DMS114 treated with DMSO at 0.1 percent for 48 hours (cell line): ENCODE data around the gene ARHGDIB.

Source experiments
- DNase-seq: peaks from one replicate; lab custom pipeline; 2025; ENCODE audit not compliant: unreplicated experiment; lab: John Stamatoyannopoulos, UW

Gene ARHGDIB

GRCh38 chr12:14934511-14934910 is 26.9 kb downstream of the ARHGDIB start:
- no peak for DNase-seq

GRCh38 chr12:14931791-14932560 is 29.4 kb downstream of the ARHGDIB start:
- DNase-seq: no peak

GRCh38 chr12:14931359-14931758 is 30.0 kb downstream of the ARHGDIB start:
- no peak for DNase-seq

- DNase-seq: no peak
These were observed 31.1 kb downstream of the ARHGDIB start for GRCh38 chr12:14930299-14930698.

- DNase-seq: no peak
These were observed 32.5 kb downstream of the ARHGDIB start for GRCh38 chr12:14928931-14929330.

- no peak for DNase-seq
These were observed 34.1 kb downstream of the ARHGDIB start for GRCh38 chr12:14927267-14927666.

- DNase-seq: no peak
These were observed 36.9 kb downstream of the ARHGDIB start for GRCh38 chr12:14924541-14924940.

GRCh38 chr12:14923944-14924343 is 37.5 kb downstream of the ARHGDIB start:
- no peak for DNase-seq

- no peak for DNase-seq
These were observed 40.2 kb downstream of the ARHGDIB start for GRCh38 chr12:14921218-14921617.

GRCh38 chr12:14920475-14921126 is 40.8 kb downstream of the ARHGDIB start:
- no peak for DNase-seq

GRCh38 chr12:14919455-14919854 is 41.9 kb downstream of the ARHGDIB start:
- DNase-seq: no peak

GRCh38 chr12:14915736-14916135 is 45.7 kb downstream of the ARHGDIB start:
- DNase-seq: no peak

GRCh38 chr12:14913381-14913781 is 48.0 kb downstream of the ARHGDIB start:
- DNase-seq: no peak

- no peak for DNase-seq
These were observed 50.3 kb downstream of the ARHGDIB start for GRCh38 chr12:14911131-14911530.

GRCh38 chr12:14910090-14910915 is 51.1 kb downstream of the ARHGDIB start:
- DNase-seq: no peak

GRCh38 chr12:14907953-14908352 is 53.4 kb downstream of the ARHGDIB start:
- DNase-seq: no peak

GRCh38 chr12:14906114-14906513 is 55.3 kb downstream of the ARHGDIB start:
- DNase-seq: no peak

- no peak for DNase-seq
These were observed 56.0 kb downstream of the ARHGDIB start for GRCh38 chr12:14905269-14906004.

- no peak for DNase-seq
These were observed 56.5 kb downstream of the ARHGDIB start for GRCh38 chr12:14904854-14905253.

GRCh38 chr12:14903386-14904098 is 57.9 kb downstream of the ARHGDIB start:
- DNase-seq: no peak
